GM12892 (cell line): ENCODE data around the gene ZNF587B.
"Not testable (repeated sequence)": the region's sequence is repeated elsewhere in the genome, so short reads cannot be mapped to it uniquely, and the experiment has no call there.

Source experiments
- DNase-seq: peaks from one replicate; pipeline ENCODE4 v3.0.0; 2011; ENCODE audit not compliant: insufficient read length
- FAIRE-seq: peaks from 2 replicates; lab custom pipeline; 2011; peaks lifted over from hg19 to GRCh38; lab: Jason Lieb, UNC
- POLR2A ChIP-seq: IDR thresholded peaks from 2 replicates; pipeline ENCODE4 v1.6.1; 2011; ENCODE audit warnings: low read depth, low read length, control low read depth
- POLR2AphosphoS5 ChIP-seq: IDR thresholded peaks from 2 replicates; pipeline ENCODE4 v1.6.1; 2011; ENCODE audit warnings: low read depth, low read length, control low read depth
- TAF1 ChIP-seq: IDR thresholded peaks from 2 replicates; pipeline ENCODE4 v1.6.1; 2011; ENCODE audit warnings: low read depth, mild to moderate bottlenecking, control low read depth, low read length, borderline replicate concordance

The ZNF587B gene

GRCh38 chr19:57812226-57812625 is 17.9 kb upstream of the ZNF587B start:
- no peak for FAIRE-seq
- no peak for TF ChIP-seq TAF1
- no peak for TF ChIP-seq POLR2AphosphoS5
- no peak for DNase-seq

- FAIRE-seq, DNase-seq: not testable (repeated sequence)
Measured at GRCh38 chr19:57812975-57813820, 16.9 kb upstream of the ZNF587B start.

GRCh38 chr19:57813919-57814504 is 16.1 kb upstream of the ZNF587B start:
- TF ChIP-seq TAF1 (no peak), POLR2AphosphoS5 (no peak), POLR2A (no peak)
- FAIRE-seq (no peak), DNase-seq (no peak)

GRCh38 chr19:57814505-57815246 is 15.4 kb upstream of the ZNF587B start, which contains the start of gene ZNF552:
Gene ZNF552 (minus strand): TSS chr19:57814913. CDS start chr19:57814743, 170 bp downstream.
- TF ChIP-seq POLR2AphosphoS5 (peak; percentile 88), TAF1 (peak; percentile 63; the same call in 1 of the 2 replicates), POLR2A (peak; percentile 88)
- DNase-seq, result peak; percentile 67
- peak; percentile 85 for FAIRE-seq

- FAIRE-seq (no peak), DNase-seq (no peak)
- no peak for TF ChIP-seq POLR2A
- no peak for TF ChIP-seq TAF1
- TF ChIP-seq POLR2AphosphoS5, result no peak
Measured at GRCh38 chr19:57815247-57816075, 14.6 kb upstream of the ZNF587B start.

GRCh38 chr19:57816652-57817051 is 13.4 kb upstream of the ZNF587B start:
- TF ChIP-seq TAF1 (no peak), POLR2A (no peak), POLR2AphosphoS5 (no peak)
- FAIRE-seq, result no peak
- DNase-seq, result no peak

GRCh38 chr19:57817976-57818375 is 12.1 kb upstream of the ZNF587B start:
- TF ChIP-seq TAF1, result no peak
- DNase-seq (no peak), FAIRE-seq (no peak)

GRCh38 chr19:57818378-57818777 is 11.7 kb upstream of the ZNF587B start:
- no peak for TF ChIP-seq POLR2AphosphoS5
- no peak for TF ChIP-seq POLR2A
- no peak for TF ChIP-seq TAF1
- DNase-seq, result no peak
- FAIRE-seq, result no peak

GRCh38 chr19:57819475-57820148 is 10.5 kb upstream of the ZNF587B start:
- TF ChIP-seq TAF1 (no peak), POLR2A (peak; percentile 90), POLR2AphosphoS5 (peak; percentile 88)
- FAIRE-seq (peak; percentile 61), DNase-seq (peak; percentile 77)

- FAIRE-seq (no peak), DNase-seq (no peak)
- TF ChIP-seq POLR2AphosphoS5, result no peak
- no peak for TF ChIP-seq POLR2A
- no peak for TF ChIP-seq TAF1
Measured at GRCh38 chr19:57820599-57820998, 9.5 kb upstream of the ZNF587B start.

GRCh38 chr19:57821095-57821494 is 9.0 kb upstream of the ZNF587B start:
- FAIRE-seq, DNase-seq: not testable (repeated sequence)

GRCh38 chr19:57821501-57821900 is 8.6 kb upstream of the ZNF587B start:
- DNase-seq, FAIRE-seq: not testable (repeated sequence)

- DNase-seq, FAIRE-seq: not testable (repeated sequence)
Measured at GRCh38 chr19:57823155-57823554, 6.9 kb upstream of the ZNF587B start.

- FAIRE-seq, DNase-seq: not testable (repeated sequence)
Measured at GRCh38 chr19:57823608-57824007, 6.5 kb upstream of the ZNF587B start.
